GM19452 (cell line): Measurements from ENCODE around the gene CSNK1E.

Source experiments
- ATAC-seq: cut with Tn5 transposase; IDR thresholded peaks from one replicate; pipeline ENCODE4 v1.9.1; 2021; ENCODE audit not compliant: unreplicated experiment

Gene CSNK1E

DNA sequence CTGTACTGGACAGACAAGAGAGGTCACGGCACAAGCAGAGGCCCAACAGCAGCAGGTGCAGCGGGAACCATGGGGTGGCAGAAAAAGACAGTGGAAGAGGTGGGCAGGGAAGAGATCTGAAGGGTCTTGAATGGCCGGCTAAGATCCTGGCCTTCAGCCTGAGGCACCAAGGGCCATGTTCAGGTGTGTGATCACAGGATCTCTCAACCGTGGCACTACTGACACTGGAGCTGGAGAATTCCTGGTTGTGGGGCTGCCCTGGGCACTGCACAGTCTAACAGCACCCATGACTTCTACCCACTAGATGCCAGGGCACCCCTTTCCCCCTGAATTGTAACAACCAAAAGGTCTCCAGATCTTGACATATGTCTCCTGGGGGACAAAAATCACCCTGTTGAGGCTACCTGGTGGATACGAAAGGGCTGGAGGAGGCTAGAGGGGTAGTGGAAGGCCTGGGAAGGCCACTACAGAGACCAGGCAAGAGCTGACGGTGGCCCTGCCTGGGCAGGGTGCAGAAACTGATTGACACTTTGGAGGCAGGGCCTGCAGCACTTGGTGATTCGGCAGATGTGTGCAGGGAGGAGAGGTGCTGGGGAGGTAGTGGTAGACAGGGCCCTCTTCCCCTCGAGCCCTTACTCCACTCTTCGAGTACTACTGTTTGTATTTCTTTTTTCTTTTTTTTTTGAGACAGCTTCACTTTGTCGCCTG is 8.3 kb downstream of the CSNK1E start:
- ATAC-seq = no peak

DNA sequence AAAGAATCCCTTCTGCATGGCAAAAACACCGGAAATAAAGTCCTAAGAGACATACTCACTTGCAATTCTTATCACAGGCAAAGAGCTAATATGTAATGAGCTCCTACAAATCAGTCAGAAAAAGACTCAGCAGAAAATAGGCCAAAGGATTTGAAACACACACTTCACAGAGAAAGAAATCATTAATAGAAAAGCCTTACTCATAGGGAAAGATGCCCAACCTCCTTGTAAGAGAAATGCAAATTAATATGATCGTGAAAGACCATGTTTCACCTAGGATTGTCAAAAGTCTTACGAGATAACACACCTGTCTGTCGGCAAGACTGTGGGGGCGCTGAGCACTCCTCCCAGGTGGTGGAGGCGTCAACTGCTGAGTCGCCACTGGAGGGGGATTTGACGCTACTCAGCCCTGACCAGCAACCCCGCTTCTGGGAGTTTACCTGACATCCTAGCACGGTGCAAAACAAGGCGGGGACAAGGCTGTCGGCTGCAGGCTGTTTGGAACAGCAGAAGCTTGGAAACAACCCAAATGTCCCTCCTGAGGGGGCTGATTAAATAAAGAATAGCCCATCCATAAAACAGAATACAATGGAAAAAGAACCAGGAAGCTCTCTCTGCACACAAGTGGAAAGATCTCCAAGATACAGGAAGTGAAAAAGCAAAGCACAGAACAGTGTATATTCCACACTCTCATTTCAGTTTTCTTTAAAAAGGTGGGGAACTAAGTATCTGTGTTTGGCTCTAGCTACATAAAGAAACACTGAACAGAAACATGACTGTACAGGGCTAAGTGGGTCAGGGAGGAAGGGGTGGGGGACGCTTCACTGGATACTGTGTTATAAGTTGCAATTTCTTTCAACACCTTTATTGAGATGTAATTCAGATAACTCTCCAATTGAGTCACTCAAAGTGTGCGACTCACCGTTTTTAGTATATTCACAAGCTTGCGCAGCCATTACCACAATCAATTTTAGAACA is 11.5 kb downstream of the CSNK1E start:
- peak; percentile 74 for ATAC-seq

DNA sequence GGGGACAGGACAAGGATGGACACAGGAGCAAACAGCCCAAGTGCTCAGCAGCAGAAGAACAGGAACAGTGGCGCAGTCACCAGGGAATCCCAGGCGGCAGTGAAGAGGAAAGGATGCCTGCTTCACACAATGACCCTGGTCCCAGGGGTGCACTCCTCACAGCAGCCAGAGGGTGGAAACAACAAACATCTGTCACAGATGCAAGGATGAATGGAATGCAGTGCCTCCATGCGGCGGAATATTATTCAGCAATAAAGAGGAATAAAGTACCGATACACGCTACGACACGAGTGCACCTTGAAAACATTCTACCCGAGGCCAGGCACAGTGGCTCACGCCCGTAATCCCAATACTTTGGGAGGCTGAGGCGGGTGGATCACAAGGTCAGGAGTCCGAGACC is 12.7 kb downstream of the CSNK1E start:
- no peak for ATAC-seq

DNA sequence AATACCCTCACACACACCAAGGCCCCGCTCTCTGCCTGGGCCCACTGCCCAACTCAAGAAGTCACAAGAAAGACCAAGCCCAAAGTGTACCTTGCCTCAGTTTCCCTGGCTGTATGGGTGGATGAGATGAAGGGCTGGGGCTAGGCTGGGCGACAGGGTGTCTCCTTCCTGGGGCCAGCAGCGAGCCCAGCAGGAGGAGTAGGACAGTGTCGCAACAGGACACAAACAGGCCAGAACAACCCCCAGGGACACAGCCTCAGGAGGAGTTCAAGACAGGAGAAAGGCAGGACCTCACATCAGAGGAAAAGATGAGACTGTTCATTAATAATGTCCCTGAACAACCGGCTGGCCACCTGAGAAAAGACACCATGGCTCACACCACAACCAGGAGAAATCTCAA is 13.3 kb downstream of the CSNK1E start:
- no peak for ATAC-seq

DNA sequence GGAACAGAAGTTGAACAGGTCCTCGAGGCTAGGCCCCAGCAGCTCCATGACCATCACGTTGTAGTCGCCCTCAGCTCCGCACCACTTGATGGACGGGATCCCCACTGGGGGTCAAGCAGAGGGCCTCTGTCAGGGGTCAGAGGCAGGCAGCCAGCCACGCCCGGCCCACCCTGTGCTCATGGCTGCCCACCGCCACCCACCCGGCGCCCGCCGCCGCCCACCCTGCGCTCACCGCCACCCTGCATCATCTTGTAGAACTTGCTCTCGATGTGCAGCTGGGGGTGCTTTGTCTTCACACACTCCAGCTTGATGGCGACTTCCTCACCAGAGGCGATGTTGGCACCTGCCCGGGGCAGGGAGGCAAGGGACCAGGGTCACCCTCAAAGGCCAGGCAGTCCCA is 14.3 kb downstream of the CSNK1E start:
- ATAC-seq = no peak

DNA sequence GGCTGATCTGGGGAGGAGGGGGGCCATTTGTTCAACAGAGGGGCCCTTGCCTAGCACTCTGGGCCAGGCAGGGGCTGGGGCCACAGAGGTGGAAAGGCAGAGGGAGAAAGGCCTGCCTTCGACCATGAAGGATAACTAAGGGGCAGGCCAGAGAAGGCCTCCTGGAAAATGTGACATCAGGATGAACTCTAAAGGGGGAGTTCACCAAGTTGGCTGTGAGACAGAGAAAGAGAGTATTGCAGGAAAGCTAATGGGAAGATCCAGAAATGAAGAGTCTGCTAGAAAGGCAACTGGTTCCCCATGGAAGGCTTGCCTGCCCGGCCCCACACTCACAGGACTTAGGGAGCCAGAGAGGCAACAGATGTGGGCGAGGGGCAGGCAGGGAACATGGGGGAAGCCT is 16.3 kb downstream of the CSNK1E start:
- ATAC-seq = no peak

DNA sequence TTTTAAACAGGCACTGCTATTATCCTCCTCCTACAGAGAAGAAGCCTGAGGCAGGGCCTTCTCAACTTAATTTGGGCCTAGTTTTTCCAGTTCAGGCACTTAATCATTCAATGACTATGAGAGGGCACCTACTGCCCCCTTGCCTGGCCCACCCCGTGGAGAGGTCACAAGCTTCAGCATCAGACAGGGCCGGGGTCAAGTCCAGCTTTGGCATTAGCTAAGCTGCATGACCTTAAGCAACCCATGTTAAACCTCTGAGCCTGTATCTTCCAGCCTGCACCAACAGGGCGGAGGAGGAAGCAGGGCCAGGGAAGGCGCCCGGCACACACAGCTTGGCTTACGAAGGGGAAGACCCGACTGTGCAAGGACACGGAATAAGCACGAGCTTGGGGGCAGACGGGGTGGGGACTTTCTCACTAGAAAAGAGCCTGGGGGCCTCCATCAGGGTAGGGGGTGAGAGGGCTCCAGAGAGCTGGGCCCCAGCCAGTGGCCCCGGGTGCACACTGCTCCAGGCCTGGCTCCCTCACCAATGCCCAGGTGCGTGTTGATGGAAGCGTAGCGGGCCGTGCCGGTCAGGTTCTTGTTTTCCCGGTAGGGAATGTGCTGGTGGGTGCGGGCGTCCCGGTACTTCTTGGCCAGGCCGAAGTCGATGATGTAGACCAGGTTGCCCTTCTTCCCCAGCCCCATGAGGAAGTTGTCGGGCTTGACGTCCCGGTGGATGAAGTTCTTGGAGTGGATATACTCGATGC is 16.9 kb downstream of the CSNK1E start:
- ATAC-seq = no peak

DNA sequence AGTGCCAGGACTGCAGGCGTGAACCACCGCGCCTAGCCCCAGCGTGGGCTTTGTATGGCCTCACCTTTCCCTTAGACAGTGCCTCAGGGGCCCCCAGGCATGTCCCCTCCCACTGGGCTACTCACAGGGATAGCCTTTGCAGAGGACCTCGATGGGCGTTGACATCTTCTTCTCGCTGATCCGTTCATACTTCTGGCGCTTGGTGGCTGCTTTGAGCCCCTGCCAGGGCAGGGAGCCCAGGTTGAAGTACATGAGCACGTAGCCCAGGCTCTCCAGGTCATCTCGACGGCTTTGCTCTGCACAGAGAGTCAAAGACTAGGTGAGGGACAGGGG is 17.5 kb downstream of the CSNK1E start:
- ATAC-seq = no peak

DNA sequence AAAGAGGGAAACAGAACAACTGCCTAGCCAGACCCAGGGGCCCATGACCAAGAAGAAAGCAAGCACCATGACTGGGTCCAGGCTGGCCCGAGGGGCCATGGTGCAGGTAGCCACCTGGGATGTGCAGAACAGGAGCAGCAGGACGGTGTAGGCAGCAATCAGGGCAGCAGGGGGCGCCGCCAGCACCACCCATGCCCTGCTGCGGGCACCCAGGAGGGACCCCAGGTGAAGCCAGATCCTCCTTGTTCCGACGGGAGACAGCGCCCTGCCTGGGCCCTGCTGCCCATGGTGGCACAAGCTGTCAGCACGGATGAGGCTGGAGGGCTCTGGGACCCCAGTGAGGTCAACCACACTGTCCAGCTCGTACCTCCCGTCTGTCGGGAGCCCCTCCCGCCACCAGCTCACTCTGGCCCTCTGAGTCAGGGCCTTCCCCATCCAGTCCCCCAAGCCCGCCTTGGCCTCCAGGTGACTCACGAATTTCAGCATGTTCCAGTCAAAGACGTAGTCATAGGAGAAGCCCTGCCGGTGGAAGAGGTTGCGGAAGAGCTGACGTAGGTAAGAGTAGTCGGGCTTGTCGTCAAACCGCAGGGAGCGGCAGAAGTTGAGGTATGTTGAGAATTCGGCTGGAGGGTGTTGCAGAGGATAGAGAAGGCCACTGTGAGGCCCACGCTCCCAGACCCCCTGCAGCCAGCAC is 18.8 kb downstream of the CSNK1E start:
- ATAC-seq = no peak

DNA sequence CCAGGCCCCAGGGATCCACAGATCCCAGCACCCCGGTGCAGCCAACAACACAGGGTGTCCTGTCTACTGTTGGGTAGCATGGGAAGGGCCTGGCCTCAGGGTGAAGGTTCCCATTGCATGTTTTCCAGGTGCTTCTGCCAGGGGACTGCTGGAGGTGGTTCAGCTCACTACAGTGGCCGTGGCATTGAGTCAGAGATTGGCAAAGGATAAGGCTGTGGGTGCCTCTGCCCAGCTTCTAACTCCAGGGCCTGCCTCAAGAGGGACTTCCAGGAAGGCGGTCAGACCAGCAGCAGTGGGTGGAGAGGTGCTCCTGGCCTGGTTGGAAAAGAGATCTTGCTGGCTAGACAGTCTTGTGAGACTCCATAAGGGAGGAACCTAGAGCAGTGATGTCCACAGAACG is 20.9 kb downstream of the CSNK1E start:
- no peak for ATAC-seq

DNA sequence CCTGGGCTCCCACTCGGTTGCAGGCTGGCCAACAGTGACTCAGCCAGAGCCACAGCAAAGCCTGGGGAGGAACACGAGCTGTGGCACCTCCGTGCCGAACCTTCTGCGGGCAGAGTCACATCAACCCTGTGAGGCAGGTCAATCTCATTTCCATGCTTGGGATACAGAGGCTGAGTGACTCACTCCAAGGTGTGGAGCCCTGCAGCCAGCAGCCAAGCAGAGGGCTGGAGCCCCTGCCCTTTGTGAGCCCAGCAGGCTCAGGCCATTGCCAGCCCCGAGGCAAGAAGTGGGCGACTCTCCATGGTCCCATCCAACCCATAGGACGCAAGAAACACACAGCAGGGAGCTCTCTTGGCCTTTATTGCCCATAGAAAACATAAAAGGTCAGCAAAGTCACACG is 21.4 kb downstream of the CSNK1E start:
- ATAC-seq = no peak

DNA sequence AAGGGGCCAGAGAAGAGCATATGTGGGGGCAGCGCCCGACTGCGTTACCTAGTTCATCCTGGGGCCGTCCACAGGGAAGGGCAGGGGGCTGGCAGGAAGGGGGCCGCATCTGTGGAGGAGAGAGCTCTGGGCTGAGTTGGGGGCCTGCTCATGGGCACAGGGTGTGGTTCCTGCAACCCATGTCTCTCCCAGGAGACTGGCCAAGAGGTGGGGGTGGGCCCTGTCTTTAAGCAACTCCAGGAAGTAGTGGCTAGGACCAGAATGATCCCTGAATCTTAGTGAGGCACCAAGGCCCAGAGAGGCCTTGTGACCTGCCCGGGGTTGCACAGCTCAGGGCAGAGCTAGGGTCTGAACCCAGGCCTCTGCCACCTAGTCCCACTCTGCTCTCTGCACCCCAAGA is 21.9 kb downstream of the CSNK1E start:
- ATAC-seq = no peak

DNA sequence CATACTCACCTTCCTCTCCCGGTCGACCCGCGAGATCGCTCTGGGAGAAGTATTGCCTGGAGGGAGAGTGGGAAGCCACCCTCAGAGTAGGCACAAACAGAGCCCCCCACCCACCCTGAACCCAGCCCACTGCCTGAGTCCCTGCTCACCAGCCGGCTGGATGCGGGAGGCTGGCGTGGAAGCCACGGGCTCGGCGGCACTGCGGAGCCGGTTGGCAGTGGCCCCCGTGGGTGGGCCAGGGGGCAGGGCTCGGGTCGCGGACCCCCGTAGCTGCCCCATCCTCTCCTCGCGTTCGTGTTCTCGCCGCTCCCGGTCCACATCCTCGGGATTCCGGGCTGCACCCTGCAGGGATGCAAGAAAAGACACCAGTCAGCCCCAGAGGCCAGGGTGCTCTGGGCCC is 23.0 kb downstream of the CSNK1E start:
- no peak for ATAC-seq

DNA sequence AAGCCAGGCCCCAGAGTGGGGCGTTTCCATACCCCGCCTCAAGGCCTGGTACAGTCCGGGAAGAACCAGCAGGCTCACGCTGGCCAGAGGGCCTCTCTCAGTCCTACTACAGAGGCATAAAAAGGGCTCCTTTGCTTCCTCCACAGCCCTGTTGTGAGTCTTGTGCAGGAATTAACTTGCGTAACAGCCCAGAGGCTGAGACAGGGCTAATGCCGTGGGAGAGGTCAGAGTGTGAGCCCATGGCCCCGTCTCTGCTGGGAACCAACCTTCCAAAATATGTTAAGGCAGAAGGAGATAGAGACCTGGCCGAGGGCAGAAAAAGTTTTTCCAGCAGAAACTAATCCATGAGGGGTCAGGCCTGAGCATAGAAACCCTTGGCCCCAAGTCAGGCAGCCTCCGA is 24.5 kb downstream of the CSNK1E start:
- no peak for ATAC-seq

DNA sequence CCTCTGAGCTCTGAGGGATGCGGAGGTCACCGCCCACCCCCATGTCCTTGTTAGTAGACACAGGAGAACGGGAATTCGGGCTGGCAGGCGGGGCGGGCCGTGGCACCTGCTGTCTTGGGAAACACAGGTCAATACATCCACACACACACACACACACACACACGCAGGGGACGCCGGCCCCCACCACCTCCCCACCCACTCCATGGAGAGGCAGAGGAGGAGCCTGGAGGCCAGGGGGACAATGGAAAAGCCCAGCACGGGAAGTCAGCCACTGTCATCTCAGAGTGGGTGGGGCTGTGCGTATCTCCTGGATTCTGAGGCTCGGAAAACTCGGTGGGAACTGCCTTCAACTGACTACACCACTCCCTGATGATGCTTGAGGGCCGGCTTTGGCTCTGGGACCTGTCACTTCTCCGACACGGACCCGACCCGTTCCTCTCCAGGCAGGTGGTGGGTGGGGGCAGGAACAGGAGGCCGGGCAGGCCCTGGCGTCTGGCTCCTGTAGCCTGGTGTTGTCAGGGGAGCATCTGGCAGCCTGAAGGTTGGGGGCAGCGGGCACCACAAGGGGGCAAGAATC is 25.9 kb downstream of the CSNK1E start:
- ATAC-seq = no peak

DNA sequence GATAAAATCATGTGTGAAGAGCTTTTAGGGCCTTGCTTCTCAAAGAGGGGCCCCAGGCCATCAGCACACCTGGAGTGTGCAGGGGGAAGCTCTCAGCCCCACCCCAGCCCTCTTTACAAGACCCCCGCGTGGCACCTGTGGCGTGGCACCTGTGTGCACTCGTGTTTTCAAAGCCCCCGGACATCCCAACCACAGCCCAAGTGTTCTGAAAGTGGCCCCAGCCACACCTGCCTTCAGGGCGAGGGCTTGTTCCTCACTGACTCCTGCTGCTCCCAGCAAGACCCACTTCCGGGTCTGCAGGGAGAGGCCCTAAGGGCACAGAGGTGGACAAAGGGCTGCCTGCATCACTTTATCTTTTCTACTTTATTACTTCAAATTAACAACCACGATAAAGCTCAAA is 26.9 kb downstream of the CSNK1E start:
- no peak for ATAC-seq

DNA sequence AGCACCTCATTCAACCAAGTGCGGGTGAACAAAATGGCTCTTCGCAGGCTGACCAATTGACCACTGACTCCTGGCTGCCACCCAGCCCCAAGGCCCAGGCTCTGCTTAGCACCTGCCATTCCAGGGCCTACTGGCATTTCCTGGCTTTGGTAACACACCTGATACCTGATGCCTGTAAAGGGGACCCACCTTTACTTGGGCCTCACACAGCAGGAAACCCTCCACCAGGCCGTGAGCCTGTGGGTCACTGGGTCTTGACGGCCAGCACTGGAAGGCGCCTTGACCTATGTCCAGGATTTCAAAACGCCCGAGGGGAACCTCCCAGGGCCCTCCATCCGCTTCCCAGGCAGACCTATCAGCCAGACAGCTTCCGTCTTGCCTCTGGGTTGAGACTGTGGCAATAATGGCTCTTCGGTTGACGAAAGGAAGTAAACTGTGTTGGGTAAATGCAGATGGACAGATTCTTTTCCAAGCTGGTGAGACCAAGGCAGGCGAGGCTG is 27.6 kb downstream of the CSNK1E start:
- ATAC-seq = no peak

DNA sequence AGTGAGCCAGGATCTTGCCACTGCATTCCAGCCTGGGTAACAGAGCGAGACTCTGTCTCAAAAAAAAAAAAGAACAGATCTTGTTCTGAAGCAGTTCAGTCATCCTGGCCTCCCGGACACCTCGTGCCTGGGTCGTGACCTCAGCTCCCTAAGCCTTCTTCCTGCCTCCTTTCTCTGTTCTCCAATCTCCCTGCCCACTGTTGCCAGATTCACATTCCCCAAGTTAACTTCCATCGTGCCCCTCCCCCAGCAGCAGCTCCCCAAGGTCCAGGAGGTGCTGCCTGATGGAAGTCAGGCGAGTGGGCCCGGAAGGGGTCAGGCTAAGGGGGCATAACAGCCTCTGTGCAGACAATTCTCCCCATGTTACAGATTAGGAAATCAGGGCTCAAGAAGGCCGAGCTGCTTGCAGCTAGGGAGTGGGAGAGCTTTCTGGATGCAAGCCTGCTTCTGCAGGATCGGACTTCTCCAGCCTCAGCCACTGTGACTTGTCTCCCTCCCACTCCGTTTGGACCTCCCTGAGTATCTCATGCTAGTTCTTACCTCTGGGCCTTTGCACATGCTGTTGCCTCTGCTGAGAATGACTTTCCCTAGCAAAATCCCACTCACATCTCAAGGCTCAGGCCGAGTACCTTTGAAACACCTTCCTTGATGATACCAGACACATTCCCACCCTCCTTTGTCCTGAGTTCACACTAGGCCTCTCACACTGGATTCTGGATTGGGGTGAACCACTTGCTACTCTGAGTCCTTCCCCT is 30.1 kb downstream of the CSNK1E start:
- ATAC-seq = no peak

DNA sequence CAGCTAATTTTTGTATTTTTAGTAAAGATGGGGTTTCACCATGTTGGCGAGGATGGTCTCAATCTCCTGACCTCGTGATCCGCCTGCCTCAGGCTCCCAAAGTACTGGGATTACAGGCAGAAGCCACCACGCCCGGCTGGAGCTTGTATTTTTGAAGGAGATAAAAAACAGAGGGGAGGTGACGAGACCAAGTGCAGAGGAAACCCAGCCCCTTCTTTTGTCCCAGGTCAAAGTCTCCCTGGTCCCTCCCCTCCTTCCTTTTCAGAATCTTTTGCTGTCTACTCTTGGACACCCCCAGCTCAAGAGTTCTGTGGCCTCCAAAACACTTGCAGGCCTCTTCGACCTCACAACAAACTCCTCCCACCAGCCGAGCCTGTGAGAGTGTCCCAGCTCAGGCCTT is 32.2 kb downstream of the CSNK1E start:
- ATAC-seq = no peak

DNA sequence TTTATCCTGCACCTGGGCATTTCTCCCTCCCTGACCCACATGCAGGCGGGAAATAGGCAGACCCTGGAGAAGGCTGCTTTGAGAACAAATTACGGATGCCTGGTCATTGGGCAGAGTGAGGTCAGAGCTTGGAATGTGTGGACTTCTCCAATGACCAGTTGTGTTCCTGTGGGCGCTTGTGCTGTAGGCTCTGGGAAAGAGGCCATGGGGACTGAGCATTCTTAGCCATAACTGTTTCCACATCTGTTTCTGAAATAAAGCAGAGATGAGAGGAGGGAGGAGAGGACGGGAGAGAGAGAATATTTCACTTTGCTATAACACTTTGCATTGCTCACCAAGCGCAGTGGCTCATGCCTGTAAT is 33.2 kb downstream of the CSNK1E start:
- no peak for ATAC-seq
